Measurements from ENCODE around the gene PLAC8L1.

The PLAC8L1 gene

DNA sequence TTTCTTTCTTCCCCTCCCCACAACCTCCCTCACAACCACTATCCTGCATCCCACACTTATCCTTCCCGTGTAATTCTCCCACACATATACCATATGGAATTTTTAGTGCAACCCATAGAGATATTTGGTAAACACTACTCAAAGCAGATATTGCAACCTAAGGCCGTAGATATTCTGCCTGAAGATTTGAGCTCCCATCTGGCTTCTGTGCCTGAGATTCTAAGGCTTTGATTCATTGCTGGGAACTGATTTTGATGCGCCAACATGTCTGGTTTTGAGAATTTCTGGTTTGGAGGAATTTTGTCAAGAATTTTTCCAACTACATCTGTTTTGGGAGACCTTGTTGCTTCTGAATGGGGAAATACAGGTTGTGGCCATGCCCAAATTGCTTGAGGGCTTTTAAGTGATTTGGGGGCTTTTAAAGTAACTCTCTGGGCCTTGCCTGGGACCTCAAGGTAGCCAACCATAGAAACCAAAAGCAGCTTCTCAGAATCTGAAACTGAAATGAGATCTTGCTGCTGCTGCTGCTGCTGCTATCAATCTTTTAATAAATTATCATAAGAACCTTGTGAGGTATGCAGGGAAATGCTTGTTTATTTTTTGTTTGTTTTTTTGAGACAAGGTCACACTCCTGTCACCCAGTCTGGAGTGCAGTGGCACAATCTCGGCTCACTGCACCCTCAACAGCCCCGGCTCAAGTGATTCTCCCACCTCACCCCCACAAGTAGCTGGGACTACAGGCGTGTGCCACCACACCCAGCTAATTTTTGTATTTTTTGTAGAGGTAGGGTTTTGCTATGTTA is 36.2 kb downstream of the PLAC8L1 start:
- Histone ChIP-seq H3K79me2 (ENCODE audit: control insufficient read depth, insufficient read depth, low read length, unreplicated experiment) (no peaks in the 10 kb centered on the region), H3K27ac (ENCODE audit: low read depth, low read length) (no peak overlapping the region), H3K27me3 (ENCODE audit: insufficient read depth, low read length) (no peaks in the 10 kb centered on the region; the same call in 1 of the 2 replicates), H2AFZ (ENCODE audit: low read length, unreplicated experiment) (no peak overlapping the region), H3K36me3 (ENCODE audit: insufficient read depth, low read length) (no peaks in the 10 kb centered on the region), H3K4me1 (ENCODE audit: control insufficient read depth, insufficient read depth, low read length, unreplicated experiment) (no peaks in the 10 kb centered on the region), H3K4me3 (ENCODE audit: low read depth, low read length) (no peak overlapping the region)

GRCh38 chr5:146068206-146068605 is 37.2 kb downstream of the PLAC8L1 start:
- H3K27ac ChIP-seq (ENCODE audit: low read depth, low read length) = no peak overlapping the region
- no peaks in the 10 kb centered on the region for H3K36me3 ChIP-seq (ENCODE audit: insufficient read depth, low read length)
- H2AFZ ChIP-seq (ENCODE audit: low read length, unreplicated experiment) = no peak overlapping the region
- H3K4me3 ChIP-seq (ENCODE audit: low read depth, low read length) = no peak overlapping the region
- H3K27me3 ChIP-seq (ENCODE audit: insufficient read depth, low read length) = no peaks in the 10 kb centered on the region; the same call in 1 of the 2 replicates
- no peaks in the 10 kb centered on the region for H3K4me1 ChIP-seq (ENCODE audit: control insufficient read depth, insufficient read depth, low read length, unreplicated experiment)
- no peaks in the 10 kb centered on the region for H3K79me2 ChIP-seq (ENCODE audit: control insufficient read depth, insufficient read depth, low read length, unreplicated experiment)

GRCh38 chr5:146066968-146067367 is 38.4 kb downstream of the PLAC8L1 start:
- H3K4me1 ChIP-seq (ENCODE audit: control insufficient read depth, insufficient read depth, low read length, unreplicated experiment) = no peaks in the 10 kb centered on the region
- H2AFZ ChIP-seq (ENCODE audit: low read length, unreplicated experiment) = no peak overlapping the region
- H3K79me2 ChIP-seq (ENCODE audit: control insufficient read depth, insufficient read depth, low read length, unreplicated experiment) = no peaks in the 10 kb centered on the region
- H3K27me3 ChIP-seq (ENCODE audit: insufficient read depth, low read length) = no peaks in the 10 kb centered on the region; the same call in 1 of the 2 replicates
- H3K4me3 ChIP-seq (ENCODE audit: low read depth, low read length) = no peak overlapping the region
- H3K36me3 ChIP-seq (ENCODE audit: insufficient read depth, low read length) = no peaks in the 10 kb centered on the region
- H3K27ac ChIP-seq (ENCODE audit: low read depth, low read length) = no peak overlapping the region

- Histone ChIP-seq H2AFZ (ENCODE audit: low read length, unreplicated experiment) (no peak overlapping the region), H3K79me2 (ENCODE audit: control insufficient read depth, insufficient read depth, low read length, unreplicated experiment) (no peaks in the 10 kb centered on the region), H3K36me3 (ENCODE audit: insufficient read depth, low read length) (no peaks in the 10 kb centered on the region), H3K27ac (ENCODE audit: low read depth, low read length) (no peak overlapping the region), H3K27me3 (ENCODE audit: insufficient read depth, low read length) (peaks cover 21% of the 10 kb centered on the region), H3K4me3 (ENCODE audit: low read depth, low read length) (no peak overlapping the region), H3K4me1 (ENCODE audit: control insufficient read depth, insufficient read depth, low read length, unreplicated experiment) (no peaks in the 10 kb centered on the region)
Measured at GRCh38 chr5:146060221-146060585, 45.2 kb downstream of the PLAC8L1 start.

DNA sequence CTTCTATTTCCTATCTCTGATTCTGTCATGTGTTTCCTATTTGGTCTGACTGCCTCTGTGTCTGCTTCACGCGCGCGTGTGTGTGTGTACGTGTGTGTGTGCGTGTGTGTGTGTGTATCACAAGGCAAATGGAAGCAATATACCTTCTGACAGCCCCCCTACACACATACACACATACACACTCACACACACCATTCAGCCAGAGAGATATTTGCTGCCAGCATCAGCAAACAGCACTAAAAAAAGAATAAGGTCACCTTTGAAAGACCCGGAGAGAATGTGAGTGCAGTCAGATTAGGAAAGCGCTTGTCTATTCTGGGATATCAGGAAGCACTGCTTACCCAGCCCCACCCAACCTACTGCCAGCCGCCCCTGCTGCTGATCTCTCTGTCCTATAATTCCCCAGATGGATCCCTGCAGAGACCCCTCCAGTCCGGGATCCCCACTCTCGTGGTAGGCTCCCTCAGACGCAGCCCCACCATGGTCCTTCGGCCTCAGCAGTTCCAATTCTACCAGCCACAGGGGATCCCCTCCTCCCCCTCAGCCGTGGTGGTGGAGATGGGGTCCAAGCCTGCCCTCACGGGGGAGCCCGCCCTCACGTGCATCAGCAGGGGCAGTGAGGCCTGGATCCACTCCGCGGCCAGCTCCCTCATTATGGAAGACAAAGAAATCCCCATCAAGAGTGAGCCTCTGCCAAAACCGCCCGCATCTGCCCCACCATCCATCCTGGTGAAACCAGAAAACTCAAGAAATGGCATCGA is 45.7 kb downstream of the PLAC8L1 start:
- peaks cover 21% of the 10 kb centered on the region for H3K27me3 ChIP-seq (ENCODE audit: insufficient read depth, low read length)
- H3K36me3 ChIP-seq (ENCODE audit: insufficient read depth, low read length) = no peaks in the 10 kb centered on the region
- no peaks in the 10 kb centered on the region for H3K79me2 ChIP-seq (ENCODE audit: control insufficient read depth, insufficient read depth, low read length, unreplicated experiment)
- H3K4me3 ChIP-seq (ENCODE audit: low read depth, low read length) = no peak overlapping the region
- no peak overlapping the region for H3K27ac ChIP-seq (ENCODE audit: low read depth, low read length)
- no peak overlapping the region for H2AFZ ChIP-seq (ENCODE audit: low read length, unreplicated experiment)
- H3K4me1 ChIP-seq (ENCODE audit: control insufficient read depth, insufficient read depth, low read length, unreplicated experiment) = no peaks in the 10 kb centered on the region

- no peaks in the 10 kb centered on the region for H3K36me3 ChIP-seq (ENCODE audit: insufficient read depth, low read length)
- H3K27me3 ChIP-seq (ENCODE audit: insufficient read depth, low read length) = peaks cover 21% of the 10 kb centered on the region
- no peaks in the 10 kb centered on the region for H3K4me1 ChIP-seq (ENCODE audit: control insufficient read depth, insufficient read depth, low read length, unreplicated experiment)
- no peak overlapping the region for H3K4me3 ChIP-seq (ENCODE audit: low read depth, low read length)
- H3K27ac ChIP-seq (ENCODE audit: low read depth, low read length) = no peak overlapping the region
- no peaks in the 10 kb centered on the region for H3K79me2 ChIP-seq (ENCODE audit: control insufficient read depth, insufficient read depth, low read length, unreplicated experiment)
- no peak overlapping the region for H2AFZ ChIP-seq (ENCODE audit: low read length, unreplicated experiment)
Measured at GRCh38 chr5:146055432-146055831, 49.9 kb downstream of the PLAC8L1 start.

DNA sequence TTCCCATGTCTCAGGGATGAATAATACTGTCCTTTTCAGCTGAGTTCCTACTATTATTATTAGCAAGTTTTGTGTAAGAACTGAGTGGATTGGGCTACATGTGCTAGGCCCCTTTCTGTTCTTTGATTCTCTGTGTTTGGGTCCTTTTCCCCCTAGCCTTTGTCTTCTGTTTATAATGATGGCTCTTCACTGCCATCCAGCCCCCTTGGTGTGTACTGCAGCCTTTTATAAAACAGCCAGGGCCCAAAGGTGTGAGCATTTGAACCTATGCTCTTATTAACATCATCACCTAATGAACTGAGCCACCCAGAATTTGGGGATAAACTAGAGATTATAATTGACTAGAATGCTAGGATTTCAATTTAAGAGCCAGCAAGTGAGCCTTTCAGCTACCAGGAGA is 52.6 kb downstream of the PLAC8L1 start:
- H3K4me3 ChIP-seq (ENCODE audit: low read depth, low read length) = no peak overlapping the region
- H3K79me2 ChIP-seq (ENCODE audit: control insufficient read depth, insufficient read depth, low read length, unreplicated experiment) = no peaks in the 10 kb centered on the region
- no peak overlapping the region for H3K27ac ChIP-seq (ENCODE audit: low read depth, low read length)
- H3K4me1 ChIP-seq (ENCODE audit: control insufficient read depth, insufficient read depth, low read length, unreplicated experiment) = no peaks in the 10 kb centered on the region
- H3K36me3 ChIP-seq (ENCODE audit: insufficient read depth, low read length) = no peaks in the 10 kb centered on the region
- no peak overlapping the region for H2AFZ ChIP-seq (ENCODE audit: low read length, unreplicated experiment)
- H3K27me3 ChIP-seq (ENCODE audit: insufficient read depth, low read length) = peaks cover 7% of the 10 kb centered on the region; the same call in 1 of the 2 replicates

GRCh38 chr5:146051678-146052077 is 53.7 kb downstream of the PLAC8L1 start:
- Histone ChIP-seq H2AFZ (ENCODE audit: low read length, unreplicated experiment) (no peak overlapping the region), H3K4me1 (ENCODE audit: control insufficient read depth, insufficient read depth, low read length, unreplicated experiment) (no peaks in the 10 kb centered on the region), H3K36me3 (ENCODE audit: insufficient read depth, low read length) (no peaks in the 10 kb centered on the region), H3K27me3 (ENCODE audit: insufficient read depth, low read length) (peaks cover 5% of the 10 kb centered on the region; the same call in 1 of the 2 replicates), H3K79me2 (ENCODE audit: control insufficient read depth, insufficient read depth, low read length, unreplicated experiment) (no peaks in the 10 kb centered on the region), H3K27ac (ENCODE audit: low read depth, low read length) (no peak overlapping the region), H3K4me3 (ENCODE audit: low read depth, low read length) (no peak overlapping the region)

DNA sequence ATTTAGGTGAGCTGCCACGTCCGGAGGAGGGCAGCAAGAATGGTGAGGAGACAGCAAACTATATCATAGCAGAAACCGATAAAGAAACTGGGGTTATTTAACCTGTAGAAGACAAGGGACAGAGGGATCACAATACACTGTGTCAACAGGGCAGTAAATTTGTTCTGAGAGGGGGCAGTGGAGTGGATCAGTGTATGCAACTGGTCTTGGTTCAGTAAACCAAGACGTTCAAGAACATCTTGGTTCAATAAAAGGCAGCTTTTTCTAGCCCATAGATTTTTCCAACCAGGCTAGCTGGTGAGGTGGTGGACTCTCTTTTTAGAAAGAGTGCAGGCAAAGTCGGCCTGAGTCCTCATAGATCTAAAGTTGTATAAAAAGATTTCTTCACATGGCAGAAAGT is 55.3 kb downstream of the PLAC8L1 start:
- H3K4me1 ChIP-seq (ENCODE audit: control insufficient read depth, insufficient read depth, low read length, unreplicated experiment) = no peaks in the 10 kb centered on the region
- H3K79me2 ChIP-seq (ENCODE audit: control insufficient read depth, insufficient read depth, low read length, unreplicated experiment) = no peaks in the 10 kb centered on the region
- no peak overlapping the region for H2AFZ ChIP-seq (ENCODE audit: low read length, unreplicated experiment)
- no peak overlapping the region for H3K27ac ChIP-seq (ENCODE audit: low read depth, low read length)
- H3K36me3 ChIP-seq (ENCODE audit: insufficient read depth, low read length) = no peaks in the 10 kb centered on the region
- no peak overlapping the region for H3K4me3 ChIP-seq (ENCODE audit: low read depth, low read length)
- H3K27me3 ChIP-seq (ENCODE audit: insufficient read depth, low read length) = no peaks in the 10 kb centered on the region

DNA sequence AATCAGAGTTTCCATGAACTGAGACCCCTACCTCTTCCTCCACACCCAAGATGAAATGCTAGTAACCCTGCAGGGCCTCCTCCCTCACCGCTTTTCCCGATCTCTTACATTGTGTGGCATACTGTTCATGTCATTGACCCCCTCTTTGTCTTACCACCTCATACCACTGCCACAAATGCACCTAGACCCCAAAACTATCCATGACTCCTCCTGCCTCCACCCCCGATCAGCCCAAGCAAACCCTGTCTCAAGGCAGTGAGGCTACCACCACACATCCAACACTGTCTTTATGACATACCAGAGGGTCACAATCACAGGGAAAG is 55.7 kb downstream of the PLAC8L1 start:
- H2AFZ ChIP-seq (ENCODE audit: low read length, unreplicated experiment) = no peak overlapping the region
- H3K27ac ChIP-seq (ENCODE audit: low read depth, low read length) = no peak overlapping the region
- no peaks in the 10 kb centered on the region for H3K79me2 ChIP-seq (ENCODE audit: control insufficient read depth, insufficient read depth, low read length, unreplicated experiment)
- no peaks in the 10 kb centered on the region for H3K4me1 ChIP-seq (ENCODE audit: control insufficient read depth, insufficient read depth, low read length, unreplicated experiment)
- H3K36me3 ChIP-seq (ENCODE audit: insufficient read depth, low read length) = no peaks in the 10 kb centered on the region
- no peaks in the 10 kb centered on the region for H3K27me3 ChIP-seq (ENCODE audit: insufficient read depth, low read length)
- no peak overlapping the region for H3K4me3 ChIP-seq (ENCODE audit: low read depth, low read length)
